DMS153 treated with DMSO at 0.1 percent for 48 hours (cell line): ENCODE results near the gene OR5A1.
"Not testable (repeated sequence)": the region's sequence is repeated elsewhere in the genome, so short reads cannot be mapped to it uniquely, and the experiment has no call there.

Source experiments
- DNase-seq: peaks from one replicate; lab custom pipeline; 2025; ENCODE audit not compliant: unreplicated experiment; lab: John Stamatoyannopoulos, UW

Gene OR5A1

DNA sequence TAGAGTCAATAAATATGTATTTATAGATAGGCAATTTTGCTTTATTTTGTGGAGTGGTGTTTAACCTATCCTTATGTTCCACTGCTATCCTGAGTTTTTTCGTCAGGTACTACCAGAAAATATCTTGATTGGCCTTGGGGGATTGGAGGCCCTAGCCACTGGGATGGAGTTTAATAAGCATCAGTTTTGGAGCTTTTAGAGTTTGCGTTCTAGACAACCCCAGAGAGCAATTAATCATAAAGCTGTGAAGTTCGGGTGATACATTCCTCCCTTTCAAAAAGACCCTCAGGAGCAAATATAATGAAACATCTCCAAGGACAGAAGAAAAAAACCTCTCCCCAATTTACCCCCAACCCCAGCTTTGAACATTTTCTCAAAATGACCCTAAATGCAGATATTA, at the start of gene OR5A1:
TSS of gene OR5A1 (plus strand) at position 301 of the 400 bp plus-strand sequence. CDS start 6,700 bp downstream, outside the sequence.
- no peak for DNase-seq

DNA sequence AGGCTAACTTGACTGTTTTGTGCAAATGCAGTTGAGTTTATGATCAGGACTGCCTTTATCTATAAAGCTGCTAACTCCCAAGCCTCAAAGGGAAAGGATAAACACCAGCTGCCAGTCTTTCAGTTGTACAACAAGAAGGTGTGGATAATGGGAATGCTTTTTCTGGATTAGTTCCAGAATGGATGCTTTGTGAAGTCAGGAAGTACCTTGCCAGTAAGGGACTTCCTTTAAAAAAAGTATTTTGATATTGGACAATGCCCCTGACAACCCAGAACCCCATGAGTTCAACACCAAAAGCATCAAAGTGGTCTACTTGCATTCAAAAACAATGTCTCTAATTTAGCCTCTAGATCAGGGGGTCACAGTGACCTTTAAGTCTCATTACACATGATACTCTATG, 42.1 kb upstream of the OR5A1 start:
- peak; percentile 31 for DNase-seq

DNA sequence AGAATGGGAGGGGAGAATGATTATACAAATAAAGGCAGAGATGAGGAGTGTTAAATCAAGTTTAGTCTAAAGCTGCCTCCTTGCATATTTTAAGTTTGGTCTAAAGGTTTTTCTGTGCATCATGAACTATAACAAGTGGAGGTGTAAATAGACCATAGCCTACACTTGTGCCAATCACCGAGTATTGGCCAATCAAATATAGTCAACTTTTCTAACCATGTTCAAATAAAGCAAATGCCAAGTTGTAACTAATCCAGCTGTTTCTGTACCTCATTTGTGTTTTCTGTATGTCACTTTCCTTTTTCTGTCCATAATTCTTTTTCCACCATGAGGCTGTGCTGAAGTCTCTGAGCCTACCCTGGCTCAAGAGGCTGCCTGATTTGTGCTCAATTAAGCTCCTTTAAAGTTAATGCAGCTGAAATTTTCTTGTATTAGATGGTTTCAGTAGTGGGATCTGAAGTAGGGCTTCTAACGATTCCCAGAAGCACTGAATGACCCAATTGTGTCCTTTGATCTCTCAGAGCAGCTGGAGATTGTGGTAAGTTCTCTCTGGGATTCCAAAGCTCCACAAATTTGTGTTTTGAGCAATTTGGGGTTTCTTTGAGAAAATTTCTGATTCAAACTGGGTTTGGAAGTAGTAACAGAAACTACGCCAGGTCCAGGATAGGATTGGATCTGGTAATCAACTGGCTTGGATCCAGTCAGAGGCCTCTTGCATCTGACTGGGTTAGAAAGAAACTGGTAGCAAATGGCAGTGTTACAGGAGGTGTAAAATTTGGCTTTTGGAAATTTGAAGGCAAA, 35.6 kb upstream of the OR5A1 start:
- DNase-seq = no peak

DNA sequence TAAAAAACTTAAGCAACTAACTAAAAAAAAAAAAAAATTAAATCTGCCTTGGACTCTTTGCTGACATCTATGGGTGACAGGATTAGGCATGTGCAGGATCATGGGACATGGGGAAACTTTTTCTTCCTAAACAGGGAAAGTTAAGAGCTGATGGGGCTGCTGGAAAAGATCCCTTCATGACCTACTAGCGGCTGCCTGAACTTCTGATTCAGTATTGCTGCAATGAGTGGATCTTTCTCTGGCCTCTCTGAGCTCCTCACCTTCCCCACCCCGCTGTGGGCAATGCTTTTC, 35.1 kb upstream of the OR5A1 start:
- DNase-seq = no peak

DNA sequence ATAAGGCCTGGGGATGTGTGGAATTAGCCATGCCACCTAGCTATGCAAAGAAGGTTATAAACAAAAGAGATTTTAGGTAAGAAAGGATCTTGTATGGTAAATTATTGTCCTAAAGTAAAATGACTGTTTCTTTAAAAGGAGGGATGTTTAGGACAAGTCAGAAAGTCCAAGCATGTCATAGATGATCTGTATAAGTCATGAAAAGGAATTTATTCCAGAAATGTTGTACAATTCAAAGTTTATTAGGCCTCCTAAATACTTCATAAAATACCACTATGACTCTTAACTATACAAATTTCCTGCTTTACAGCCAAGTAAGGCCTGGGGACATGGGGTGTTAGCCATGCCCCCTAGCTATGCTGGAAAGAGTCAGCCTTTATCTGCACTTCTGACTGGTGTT, 32.7 kb upstream of the OR5A1 start:
- DNase-seq = no peak

DNA sequence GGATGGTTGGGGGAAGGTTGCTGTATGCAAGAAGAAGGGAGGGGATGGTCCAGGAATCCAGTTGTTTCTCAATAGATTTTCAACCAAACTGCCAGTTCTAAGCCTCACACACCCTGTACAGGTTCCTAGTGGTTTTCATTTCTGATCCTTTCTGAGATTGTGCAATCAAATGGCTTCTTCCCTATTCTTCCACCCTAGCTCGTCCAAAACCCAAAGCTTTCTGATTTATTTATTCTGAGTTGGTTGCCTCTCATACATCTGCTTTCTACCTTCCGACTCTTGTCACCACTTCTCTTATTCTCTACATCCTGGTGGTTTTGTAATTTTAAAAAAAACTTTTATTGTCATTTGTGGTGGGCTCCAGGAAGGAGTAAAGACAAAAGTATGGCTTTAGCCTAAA, 22.6 kb upstream of the OR5A1 start:
- DNase-seq = no peak

DNA sequence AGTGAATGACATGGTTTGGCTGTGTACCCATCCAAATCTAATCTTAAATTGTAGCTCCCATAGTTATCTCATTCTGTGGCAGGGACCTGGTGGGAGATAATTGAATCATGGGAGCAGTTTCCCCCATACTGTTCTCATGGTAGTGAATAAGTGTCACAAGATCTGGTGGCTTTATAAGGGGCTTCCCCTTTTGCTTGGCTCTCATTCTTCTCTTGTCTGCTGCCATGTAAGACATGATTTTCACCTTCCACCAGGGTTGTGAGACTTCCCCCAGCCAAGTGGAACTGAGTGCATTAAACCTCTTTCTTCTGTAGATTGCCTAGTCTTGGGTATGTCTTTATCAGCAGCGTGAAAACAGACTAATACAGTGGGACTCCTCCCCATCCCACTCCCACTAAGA, 21.2 kb upstream of the OR5A1 start:
- DNase-seq = no peak

DNA sequence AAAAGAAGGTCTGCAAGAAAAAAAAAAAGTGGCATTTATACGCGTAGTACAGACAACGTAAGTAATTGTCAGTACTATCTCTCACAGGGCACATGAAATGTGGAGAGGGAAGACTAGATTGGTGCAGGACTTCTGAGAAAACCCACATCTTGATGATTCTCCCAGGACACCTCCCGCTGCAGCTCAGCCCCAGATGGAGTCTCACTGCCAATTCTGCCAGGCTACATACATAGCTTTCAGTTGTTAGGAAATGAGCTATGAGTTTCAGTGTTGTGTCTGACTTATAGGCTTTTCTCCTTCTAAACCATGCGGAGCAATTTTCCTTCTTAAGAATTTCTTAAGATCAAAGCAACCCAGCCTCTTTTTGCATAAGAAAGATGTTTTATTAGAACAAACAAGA, 19.7 kb upstream of the OR5A1 start:
- DNase-seq = no peak

DNA sequence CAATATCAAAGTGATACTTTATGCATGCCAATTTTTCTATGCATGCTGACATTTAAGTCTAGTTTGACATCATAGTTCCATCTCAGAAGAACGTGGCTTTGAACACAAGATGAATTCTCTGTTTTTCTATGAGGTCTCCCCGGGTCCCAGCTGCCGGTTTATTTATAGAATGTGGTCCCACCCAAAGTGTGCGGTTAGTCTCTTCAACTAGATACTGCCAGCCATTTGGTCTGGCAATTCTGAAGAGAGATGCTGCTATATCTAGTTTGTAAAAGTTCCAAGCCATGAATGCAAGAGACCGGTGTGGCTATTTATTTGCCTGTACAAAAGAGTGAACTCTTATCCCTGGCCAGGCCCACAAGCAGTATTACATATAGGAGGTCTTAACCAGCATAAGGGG, 19.2 kb upstream of the OR5A1 start:
- no peak for DNase-seq

DNA sequence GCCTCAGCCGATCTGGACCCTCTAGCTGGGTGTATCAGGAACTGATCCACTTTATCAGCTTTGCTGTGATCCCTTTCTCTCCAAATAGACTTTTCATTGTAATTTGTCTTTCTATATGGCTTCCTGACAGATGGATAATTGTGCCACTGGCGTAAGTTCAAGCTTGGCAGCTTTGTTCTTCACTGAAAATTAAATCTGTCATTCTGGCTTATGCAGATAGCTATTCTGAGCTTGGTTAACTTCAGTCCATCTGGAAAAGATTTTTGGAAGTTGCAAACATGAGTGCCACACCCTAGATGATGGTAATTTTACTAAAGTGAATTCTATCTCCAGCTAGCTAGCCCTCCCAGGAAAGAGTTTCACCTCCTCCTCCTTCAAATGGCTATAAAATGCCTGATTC, 18.1 kb upstream of the OR5A1 start:
- no peak for DNase-seq

DNA sequence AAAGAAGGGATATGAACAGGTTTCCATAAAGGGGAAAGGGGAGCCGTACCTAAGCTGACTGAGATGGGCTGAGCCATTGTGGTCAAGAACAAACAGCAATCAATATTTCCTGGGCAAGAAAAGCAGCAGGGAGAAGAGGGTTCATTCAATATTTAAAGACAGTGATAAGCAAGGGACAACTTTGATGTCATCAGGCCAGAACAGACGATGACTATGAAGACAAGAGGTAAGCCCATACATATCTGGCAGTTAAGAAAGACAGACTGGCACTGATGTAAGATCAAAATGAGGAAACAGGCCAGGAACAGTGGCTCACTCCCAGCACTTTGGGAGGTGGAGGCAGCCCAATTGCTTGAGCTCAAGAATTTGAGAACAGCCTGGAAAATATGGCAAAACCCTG, 12.4 kb upstream of the OR5A1 start:
- DNase-seq = no peak

DNA sequence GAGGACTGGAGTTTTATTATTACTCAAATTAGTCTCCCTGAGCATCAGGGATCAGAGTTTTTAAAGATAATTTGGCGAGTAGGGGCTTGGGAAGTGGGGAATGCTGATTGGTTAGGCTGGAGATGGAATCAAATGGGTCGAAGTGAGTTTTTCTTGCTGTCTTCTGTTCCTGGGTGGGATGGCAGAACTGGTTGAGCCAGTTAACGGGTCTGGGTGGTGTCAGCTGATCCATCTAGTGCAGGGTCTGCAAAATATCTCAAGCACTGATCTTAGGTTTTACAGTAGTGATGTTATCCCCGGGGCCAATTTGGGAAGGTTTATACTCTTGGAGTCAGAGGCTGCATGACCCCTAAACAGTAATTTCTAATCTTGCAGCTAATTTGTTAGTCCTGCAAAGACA, 11.1 kb upstream of the OR5A1 start:
- no peak for DNase-seq

DNA sequence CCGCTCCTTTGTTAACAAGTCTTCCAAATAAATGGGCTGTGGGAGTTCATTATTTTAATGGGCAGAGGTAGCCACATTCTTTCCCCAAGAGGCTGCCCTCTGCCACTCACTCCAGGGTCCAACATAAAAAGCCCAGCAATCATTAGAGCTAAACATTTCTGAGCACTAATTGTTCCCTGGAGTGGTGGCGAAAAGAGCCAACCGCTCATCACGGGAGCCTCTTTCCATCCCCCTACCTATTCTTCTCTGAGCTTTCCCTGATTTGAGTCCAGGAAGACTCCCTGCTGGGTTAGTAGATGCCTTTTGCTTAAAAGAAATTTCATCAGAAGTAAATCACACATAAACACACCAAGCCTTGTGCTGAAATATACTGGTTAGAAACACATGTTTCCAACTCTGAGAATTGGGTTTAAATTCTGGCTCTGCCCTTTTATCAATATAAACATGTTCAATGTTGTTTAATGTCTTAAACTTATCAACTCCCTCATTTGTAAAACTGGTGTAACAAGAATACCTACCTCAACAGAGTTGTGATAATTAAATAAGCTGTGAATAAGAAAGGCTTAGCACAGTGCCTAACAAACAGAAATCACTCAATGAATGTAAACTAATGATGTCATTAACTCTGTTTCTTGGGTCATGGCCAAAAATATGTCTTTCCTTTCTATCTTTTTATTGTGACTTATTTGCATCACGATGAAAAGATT, 9.8 kb upstream of the OR5A1 start, which contains the start of gene OR5A2:
TSS of gene OR5A2 (minus strand) at position 53 of the 707 bp plus-strand sequence. CDS start 3,460 bp downstream, outside the sequence.
- peak; percentile 55 for DNase-seq

DNA sequence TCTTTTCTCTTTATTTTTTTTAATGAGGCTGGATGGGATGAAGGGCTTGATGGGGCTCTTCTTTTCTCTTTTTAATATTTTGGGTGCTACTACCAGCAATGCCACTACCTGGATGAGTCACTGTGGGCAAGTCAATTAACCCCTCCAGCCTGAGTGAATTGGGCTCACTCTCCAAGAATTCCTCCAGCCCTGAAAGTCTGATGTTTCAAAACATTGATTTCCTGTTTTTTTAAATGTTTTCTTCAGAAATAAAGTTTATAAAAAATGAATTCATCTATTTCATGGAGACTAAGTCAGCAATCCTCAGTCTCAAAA, 9.2 kb upstream of the OR5A1 start:
- DNase-seq = no peak

DNA sequence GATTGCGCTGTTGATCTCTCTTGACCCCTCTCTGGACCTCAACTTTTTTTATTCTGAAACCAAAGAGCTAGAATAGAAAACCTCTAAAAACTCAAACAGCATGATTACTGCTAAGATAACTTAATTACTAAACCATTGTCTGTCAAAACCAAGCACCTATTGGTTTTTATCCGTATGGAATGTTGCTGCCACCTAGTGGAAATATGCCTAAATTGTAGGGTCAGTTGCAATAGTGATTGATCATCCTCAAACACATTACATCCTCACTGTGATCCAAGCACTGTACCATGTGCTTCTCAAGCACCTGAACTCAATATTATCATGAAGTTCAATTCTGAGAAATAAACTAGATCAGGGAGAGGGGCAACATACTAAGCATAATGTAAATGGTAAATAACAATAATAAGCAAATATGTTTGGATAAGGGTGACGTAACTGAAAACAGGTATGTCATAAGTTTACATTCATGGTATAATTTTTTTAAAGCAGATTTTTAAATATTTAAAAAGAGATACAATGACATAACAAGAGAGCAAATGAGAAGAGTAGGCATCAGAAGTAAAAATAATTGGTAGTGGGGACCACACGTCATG, 6.2 kb upstream of the OR5A1 start:
- DNase-seq = peak; percentile 35

DNA sequence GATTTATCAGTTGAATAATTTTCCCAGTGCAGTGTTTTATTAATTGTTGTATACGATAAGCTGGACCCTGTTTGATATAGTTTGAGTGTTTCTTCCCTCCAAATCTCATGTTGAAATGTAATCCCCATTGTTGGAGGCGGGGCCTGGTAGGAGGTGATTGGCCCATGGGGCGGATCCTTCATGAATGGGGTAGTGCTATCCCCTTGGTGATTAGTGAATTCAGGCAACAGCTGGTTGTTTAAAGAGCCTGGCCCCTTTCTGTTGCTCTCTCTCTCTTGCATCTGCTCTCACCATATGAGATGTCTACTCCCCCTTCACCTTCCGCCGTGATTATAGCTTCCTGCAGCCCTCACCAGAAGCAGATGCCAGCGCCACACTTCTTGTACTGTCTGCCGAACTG, 1.5 kb downstream of the OR5A1 start:
- no peak for DNase-seq

DNA sequence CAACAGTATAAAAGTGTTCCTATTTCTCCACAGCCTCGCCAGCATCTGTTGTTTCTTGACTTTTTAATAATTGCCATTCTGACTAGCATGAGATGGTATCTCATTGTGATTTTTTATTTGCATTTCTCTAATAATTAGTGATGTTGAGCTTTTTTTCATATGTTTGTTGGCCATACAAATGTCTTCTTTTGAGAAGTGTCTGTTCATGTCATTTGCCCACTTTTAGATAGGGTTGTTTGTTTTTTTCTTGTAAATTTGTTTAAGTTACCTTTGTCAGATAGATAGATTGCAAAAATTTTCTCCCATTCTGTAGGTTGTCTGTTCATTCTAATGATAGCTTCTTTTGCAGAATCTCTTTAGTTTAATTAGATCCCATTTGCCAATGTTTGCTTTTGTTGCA, 9.4 kb downstream of the OR5A1 start:
- DNase-seq = not testable (repeated sequence)

DNA sequence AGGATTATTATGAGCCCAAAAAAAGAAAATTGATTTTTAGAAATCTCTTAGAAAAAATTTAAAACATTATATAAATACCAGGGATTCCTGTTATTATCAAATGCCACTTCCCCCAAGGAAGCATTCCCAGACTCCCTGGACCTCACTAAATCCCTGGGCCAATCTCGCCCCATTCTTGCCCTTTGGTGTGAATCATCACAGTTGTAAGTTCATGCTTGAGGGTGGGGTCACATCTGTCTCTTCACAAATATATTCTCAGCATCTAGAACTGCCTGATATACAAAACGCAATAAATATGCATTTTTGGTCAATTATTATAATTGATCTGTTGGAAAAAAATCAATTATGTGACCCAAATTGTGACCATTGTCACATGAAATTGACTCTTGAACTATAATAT, 12.2 kb downstream of the OR5A1 start:
- no peak for DNase-seq

DNA sequence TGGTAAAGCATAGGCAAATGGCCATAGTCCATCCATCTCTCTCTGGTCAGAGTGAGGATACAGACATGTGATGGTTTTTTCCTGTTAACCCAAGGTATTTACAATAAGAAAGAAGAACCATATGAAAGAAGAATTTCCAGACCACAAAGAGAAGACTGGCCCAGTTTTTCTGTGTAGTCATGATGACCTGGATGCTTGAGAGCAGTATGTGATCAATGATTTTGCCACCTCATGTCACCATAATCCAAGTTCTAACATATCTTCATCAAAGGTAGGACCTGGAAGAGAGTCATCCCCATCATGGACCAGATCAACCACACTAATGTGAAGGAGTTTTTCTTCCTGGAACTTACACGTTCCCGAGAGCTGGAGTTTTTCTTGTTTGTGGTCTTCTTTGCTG, 20.4 kb downstream of the OR5A1 start, which contains the start of gene OR4D6:
TSS of gene OR4D6 (plus strand) at position 301 of the 400 bp plus-strand sequence. CDS start at position 301, 0 bp downstream.
- DNase-seq = no peak

DNA sequence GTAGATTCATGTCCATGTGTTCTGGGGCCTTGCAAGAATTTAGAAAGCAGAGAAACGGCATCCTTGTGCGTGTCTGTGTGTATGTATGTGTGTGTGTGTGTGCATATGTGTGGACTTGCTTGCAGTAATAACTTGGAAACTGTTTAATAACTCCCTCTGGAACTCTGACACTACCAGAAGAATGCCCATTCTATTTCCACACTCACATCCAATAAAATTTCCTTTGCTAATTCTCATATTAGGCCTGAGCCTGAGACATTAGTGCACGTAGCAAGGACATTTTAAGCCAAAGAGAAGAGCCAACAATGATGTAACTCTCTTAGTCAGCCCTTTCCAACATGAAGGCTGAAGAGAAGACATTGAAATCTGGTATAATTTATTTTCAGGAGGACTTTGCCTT, 23.6 kb downstream of the OR5A1 start:
- no peak for DNase-seq

DNA sequence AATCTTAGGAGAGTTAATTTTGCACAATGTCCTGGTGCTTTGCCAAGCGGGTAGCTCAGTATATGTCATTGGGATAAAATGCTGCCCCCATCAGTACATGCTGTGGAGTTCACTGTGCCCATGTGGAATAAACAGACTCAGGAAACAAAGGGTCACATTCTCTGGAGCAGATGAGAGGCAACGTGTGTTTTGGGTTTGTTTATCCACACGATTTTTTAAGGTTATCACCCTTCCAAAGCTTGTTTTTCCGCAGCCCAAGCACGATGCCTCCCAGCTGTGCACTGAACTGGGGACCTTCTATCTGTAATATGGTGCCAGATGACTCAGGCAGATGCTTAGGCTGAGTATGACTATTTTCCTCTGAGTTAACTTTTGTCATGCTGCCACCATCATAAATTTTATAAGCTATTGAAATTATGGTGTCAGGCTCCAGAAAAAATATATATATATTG, 26.9 kb downstream of the OR5A1 start:
- no peak for DNase-seq

DNA sequence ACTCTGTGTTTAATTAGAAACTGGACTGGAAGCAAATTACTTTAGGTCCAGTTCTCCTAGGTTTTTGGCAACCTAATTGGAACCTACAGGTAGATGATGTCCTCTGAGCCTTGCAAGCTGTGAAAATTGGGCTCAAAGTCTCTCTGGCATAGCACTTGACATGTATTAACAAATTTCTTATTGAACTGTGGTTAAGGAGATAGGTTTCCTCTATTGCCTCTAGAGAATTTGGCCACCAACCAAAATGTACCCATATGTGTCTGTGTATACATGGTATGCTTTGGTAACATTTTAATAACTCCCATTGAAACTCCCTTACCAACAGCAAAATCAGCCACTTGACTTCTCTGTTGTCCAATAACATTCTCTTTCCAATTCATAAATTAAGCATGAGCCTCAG, 36.7 kb downstream of the OR5A1 start, which contains the start of gene OR4D10:
TSS of gene OR4D10 (plus strand) at position 301 of the 400 bp plus-strand sequence. CDS start 4,115 bp downstream, outside the sequence.
- no peak for DNase-seq
